ENCODE data around the gene SH3GLB2.
A peak's percentile ranks its signal among the peaks of the same experiment; 100 is the strongest.

The SH3GLB2 gene

DNA sequence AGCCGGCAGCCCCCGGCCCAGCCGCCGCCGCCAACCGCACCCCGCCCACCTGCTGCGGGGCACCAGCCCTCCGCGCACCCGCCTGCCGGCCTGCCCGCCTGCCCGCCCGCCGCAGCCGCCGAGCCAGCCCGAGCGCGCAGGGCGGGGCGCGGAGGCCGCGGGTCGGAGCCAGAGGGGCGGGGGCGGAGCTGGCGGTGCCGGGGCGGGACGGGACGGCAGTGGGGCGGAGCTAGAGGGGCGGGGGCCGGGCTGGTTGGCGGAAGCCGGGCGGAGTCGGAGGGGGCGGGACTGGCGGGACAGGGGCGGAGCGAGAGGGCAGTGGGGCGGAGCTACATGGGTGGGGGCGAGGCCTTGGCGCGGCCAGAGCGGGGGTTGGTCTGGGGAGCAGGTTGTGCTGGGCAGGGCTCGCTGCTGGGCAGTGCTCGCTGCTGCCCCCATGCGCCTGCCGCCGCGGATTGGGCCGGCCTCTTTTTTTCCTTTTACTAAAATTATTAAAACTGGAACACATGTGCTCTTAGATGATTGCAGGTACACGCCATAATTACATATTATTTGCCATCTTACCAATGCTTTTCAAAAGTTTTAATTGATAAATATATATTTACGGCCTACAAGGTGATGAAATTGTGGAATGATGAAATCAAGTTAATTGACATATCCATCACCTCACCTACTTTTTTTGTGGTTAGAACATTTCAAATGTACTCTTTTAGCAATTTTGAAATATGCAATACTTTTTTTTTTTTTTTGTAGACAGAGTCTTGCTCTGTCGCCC is at the start of gene SH3GLB2:
Gene SH3GLB2 (minus strand): TSS at position 140 of the 775 bp plus-strand sequence. CDS start 177 bp downstream, outside the sequence.
- DNase-seq = peak; percentile 93

DNA sequence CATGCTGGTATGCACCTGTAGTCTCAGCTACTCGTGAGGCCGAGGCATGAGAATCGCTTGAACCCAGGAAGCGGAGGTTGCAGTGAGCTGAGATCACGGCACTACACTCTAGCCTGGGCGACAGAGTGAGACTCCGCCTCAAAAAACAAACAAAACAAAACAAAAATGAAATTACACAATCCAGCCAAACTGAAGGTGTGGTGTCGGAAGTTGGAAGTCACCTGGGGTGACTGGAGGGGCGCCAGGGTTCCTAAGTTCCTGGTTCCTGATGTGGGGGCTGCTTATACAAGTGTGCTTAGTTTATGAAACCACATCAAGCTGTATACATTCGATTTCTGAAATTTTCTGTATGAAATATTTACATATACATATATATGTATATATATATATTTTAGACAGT is 49.1 kb upstream of the SH3GLB2 start:
- no peak for DNase-seq

DNA sequence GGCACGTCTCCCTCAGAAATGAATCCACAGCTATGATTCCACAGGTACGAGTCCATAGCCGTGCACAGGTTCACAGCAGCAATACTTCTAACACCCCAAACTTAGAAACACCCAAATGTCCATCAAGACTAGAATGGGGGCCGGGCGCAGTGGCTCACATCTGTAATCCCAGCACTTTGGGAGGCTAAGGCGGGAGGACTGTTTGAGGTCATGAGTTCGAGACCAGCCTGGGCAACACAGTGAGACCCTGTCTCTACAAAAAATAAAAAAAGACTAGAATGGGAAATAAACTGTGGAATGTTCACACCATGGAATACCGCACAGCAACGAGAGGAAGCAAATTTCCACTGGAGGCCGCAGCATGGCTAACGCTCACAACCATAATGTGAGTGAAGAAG is 48.5 kb upstream of the SH3GLB2 start:
- no peak for DNase-seq

DNA sequence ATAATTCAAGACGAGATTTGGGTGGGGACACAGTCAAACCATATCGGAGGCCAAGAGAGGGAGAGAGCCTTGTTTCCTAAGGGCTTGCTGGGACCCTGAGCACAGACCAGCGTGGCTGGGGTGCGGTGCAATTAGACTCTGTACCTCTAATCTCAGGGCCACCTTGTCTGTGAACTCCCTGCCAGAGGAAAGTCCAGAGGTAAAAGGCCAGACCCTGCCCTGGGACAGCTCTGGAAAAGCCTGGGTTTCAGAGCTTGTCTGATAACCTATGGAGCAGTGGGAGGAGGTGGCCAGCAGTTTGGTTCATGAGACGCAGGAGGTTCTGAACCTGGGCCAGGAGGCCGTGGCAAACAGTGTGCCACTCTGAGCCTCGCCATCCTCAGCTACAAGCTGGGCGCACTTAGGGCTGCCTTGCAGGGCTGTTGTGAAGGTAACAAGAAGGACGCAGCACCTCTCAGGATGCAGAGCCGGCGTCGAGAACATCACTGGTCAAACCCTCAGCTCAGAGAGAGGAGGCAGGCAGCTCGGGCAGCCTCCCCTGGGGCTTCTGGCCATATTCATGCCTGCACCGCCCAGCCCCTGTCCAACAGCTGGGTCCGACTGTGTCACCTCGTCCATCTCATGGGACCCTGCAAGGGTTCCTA is 48.0 kb upstream of the SH3GLB2 start:
- no peak for DNase-seq

DNA sequence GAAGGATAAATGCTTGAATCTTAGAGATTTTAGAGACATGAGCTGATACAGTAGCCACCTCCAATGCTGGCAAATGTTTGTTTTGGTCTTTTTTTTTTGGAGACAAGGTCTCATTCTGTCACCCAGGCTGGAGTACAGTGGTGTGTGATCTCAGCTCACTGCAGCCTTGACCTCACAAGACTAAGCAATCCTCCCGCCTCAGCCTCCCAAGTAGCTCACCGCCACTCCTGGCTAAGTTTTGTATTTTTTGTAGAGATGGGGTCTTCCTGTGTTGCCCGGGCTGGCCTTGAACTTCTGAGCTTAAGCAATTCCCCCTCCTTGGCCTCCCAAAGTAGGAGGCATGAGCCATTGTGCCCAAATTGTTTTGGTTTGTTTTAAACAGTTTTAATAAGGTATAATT is 46.0 kb upstream of the SH3GLB2 start:
- DNase-seq = no peak

DNA sequence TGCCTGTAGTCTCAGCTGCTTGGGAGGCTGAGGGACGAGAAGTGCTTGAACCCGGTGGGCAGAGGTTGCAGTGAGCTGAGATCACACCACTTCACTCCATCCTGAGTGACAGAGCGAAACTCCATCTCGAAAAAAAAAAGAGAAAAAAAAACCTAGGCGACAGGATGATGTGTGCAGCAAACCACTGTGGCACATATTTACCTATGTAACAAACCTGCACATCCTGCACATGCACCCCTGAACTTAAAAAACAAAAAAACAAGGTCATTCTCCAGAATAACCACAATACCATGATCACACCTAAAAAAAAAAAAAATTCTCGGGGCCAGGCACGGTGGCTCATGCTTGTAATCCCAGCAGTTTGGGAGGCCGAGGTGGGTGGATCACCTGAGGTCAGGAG is 45.3 kb upstream of the SH3GLB2 start:
- no peak for DNase-seq

DNA sequence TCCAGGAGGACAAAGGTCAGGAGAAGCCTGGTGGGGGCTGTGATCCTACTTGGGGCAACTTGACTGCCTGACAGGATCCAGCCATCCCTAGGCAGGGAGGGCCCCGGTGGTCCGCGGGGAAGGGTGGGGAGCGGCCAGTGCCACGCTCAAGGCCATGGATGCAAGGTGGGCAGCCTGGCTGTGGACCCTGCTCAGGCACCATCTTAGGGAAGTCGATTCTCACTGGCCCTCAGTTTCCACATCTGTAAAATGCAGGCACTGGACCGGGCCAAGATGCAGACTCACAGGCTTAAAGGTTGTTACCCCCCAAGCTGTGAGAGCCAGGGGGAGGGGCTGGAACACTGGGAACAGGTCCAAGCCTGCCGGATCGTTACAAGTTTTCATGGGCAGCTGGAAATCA is 44.0 kb upstream of the SH3GLB2 start:
- no peak for DNase-seq

DNA sequence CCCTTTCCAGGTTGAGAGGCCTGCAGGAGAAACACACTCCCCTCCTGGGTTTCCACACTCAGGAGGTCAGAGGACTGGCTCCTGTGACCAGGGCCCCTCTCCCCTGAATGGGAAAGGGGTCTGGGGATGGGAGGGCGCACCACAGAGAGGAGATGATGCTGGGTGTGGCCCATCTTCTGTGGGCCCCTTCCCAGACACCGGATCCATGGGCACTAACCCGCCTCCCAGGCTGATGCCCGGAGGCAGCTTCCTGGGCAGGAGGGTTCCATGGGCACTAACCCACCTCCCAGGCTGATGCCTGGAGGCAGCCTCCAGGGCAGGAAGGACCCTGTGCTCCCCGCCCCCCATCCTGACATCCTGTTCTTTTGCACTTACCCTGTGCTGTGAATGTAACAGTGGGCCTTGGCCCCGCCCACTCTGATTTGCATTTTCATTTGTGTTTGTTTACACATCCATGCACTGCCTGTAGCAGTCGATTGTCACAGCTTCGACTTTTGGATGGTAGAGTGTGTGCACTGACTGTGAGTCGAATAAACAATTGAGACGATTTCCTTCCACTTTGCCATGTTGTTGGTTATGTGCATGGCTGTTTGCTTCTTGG is 43.5 kb upstream of the SH3GLB2 start:
- DNase-seq = no peak

DNA sequence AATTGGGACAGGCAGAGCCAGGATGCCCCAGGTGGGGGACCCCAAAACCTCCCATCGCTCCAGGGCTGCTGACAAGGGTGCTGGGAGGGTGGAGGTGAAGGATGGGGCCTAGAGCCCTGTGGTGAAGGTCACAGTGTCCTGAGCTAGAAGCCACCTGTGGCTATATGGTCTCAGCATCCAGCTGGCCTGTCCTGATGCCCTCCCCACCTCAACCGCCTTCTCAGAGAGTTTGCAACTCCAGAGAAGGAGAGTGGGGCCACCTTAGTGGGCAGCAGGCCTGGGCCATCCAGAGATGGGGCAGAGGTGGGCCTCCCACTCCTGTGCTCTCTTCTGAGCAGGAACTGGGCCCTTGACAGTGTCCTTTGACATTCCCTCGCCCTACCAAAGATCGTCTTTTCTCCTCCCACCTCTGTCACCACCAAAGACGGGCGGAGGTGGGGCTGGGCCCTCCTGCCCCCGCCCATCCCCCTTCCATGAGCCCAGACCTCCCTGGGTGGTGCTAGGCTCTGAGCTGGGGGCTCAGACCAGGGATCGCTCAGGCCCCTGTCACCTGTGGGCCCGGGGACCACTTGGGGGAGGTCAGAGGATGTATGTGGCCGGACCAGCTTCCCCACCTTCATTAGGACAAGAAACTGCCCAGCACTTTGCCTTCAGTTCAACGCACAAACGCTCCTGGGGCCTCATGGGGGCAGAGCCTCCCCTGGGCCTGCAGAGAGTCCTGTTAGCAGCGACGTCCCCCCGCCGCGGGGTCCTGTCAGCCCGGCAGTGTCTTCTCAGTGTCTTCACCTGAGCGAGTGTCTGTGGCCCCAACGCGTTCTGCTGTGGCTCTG is 42.8 kb upstream of the SH3GLB2 start:
- no peak for DNase-seq

DNA sequence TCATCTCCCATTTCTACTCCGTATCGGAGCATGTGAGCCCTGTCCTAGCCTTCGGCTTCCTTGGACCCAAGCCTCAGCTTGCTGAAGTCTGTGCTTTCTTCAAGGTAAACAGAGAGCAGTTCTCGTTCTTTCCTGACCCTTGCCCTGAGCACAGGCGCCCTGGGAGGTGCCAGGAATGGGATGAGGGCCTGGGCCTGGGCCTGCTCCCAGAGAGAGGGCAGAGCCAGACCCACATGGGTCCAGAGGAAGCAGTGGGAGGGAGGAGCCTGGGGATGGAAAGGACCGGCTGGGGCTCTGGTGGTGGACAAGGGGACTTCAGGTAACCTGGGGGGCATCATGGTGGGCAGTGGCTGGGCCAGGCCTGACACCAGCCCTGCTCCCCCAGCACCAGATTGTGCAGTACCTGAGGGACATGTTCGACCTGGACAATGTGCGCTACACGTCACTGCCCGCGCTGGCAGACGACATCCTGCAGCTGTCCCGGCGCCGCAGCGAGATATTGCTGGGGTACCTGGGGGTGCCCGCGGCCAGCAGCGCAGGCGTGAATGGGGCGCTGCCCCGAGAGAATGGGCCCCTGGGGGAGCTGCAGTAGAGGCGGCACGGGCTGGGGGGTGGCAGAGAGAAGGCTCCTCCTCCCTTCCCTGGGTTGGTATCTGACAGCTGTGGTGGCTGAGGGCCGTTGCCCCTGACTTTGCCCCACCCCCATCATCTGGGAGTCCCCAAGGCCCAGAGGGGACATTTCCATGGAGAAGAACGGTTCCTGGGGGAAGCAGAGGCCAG is 41.9 kb upstream of the SH3GLB2 start:
- no peak for DNase-seq

DNA sequence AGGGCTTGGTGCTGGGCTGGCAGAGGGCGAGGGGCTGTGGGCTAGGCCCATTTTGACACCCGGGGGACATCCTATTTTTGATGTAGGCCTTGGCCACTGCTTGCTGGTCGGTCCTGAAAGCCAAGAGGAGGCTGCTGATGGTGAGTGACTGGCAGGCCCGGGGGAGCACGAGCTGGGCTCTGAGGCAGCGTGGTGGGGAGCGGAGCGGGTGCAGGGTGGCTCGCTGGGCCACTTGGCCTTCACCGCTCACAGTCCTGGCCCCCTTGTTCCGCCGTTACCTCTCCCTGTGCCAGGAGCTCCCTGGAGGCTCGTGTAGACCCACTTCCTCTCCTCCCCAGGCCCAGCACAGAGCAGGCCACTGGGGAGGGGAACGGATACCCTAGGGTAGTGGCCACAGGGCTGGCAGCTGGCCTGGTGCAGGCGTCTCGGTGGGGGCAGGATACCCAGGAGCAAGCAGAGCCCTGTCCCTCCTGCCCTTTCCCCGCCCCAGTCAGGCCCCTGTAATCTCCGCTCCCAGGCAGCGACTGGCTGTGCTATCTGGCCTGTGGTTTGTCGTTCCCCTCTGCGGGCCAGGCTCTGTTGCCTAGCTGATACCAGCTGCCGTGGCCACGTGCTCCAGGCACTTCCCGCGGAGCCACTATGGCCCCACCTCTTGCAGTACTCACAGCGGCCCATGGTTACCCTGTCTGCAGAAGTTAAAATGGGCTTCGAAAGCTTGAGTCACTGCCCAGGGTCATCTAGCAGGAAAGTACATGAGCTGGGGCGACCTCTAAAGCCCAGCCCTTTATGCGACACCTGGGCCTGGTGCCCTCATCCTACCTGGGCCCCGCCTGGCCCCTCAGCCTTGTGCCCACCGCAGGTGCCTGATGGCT is 41.1 kb upstream of the SH3GLB2 start:
- DNase-seq = peak; percentile 53

DNA sequence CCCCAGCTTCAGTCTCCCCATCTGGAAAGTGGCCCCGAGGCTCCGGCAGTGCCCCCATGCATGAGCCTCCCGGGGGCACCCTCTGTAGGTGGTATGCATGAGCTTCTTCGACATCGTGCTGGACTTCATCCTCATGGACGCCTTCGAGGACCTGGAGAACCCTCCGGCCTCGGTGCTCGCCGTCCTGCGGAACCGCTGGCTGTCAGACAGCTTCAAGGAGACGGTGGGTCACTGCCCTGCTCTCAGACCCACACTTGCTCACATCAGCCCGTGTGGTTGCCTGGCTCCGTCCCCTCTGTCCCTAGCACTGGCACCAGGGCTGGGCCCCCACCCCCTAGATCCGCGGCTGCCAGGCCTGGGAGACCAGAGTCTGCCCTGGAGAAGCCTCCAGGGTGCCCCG is 40.0 kb upstream of the SH3GLB2 start:
- DNase-seq = no peak

DNA sequence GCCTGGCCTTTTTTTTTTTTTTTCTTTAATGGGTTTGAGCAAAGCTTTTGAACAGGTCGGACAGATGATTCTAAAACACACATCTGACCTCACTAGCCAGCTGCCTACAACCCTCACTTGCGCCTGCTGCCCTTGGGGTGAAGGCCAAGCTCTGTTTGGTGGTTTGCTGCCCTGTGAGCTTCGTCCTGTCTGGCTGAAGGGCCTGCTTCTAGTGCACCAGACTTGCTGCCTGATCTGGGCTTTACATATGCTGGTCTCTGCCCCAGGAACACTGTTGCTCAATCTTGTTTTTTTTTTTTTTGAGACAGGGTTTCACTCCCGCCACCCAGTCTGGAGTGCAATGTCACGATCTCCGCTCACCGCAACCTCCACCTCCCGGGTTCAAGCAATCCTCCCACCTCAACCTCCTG is 36.4 kb upstream of the SH3GLB2 start:
- DNase-seq = no peak

DNA sequence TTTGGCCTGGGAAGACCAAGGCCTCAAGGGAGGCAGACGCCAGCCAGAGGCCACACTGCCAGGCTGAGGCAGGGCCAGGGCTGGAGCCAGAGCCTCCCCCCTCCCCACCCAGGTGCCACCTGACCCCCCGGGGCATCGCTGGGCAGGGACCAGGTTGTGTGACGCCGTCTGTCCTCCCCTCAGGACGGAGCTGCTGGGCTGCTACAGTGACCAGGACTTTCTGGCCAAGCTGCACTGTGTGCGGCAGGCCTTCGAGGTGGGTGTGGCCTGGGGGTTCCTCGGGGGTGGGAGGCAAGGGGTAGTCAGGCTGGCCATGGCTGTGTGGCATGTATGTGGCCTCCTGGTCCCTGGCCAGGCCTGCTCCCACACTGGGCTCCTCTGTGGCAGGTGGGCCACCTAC is 34.9 kb upstream of the SH3GLB2 start:
- DNase-seq = no peak

DNA sequence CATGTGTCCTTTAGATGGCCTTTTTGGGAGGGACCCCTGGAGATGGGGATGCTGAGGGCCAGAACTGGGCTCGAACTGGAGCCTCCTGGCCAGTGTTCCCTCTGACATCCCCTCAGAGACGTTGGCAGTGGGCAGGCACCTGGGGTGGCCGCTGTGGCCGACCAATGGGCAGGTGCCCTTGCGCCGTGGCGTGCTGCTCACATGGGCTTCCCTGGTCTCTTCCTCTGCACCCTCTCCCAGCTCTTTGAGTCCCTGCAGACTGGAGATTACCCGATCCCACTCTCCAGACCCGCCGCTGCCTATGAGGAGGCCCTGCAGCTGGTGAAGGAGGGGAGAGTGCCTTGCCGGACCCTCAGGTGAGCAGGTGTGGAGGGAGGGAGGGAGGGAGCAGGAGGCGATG is 32.9 kb upstream of the SH3GLB2 start:
- no peak for DNase-seq

DNA sequence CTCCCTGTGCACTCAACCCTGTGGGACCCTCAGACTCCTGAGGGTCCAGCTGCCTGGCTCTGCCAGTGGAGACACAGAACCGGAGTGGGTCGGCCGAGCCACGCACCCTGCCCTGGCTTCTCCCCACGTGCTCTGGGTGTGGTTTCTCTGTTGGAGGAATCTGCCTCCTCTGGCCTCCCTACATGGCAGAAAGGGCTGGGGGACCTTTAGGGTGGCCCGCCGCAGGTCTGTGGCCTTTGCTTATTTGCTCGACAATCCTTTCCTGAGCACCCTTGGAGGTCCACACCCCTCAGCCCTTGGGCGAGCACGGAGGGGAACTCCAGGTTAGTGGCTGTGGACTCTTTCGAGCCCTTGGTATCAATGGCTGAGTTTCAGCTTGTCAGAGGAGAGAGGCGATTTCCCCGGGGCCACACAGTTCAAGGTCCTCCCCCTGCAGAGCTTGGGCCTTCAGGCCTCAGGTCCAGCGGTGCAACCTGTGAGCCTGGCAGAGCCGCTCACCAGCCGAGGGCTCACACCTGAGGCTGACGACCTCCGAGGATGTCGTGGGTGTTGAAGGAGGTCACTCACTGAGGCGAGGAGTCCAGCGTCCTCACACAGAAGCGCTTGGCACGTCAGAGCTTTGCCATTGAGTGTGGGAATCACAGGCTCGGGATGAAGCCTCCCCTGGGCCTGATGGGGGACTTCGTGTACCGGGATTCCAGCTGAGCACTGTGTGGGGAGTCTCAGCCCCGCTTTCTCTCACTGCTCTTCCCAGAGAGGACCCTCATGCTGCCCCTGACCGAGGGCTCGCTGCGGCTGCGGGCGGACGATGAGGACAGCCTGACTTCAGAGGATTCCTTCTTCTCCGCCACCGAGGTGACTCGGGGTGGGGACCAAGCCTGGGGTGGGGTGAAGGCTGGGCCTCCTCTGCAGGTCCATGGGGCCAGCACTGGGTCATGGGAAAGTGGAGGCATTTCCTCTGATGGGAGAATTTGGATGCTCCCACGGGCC is 32.0 kb upstream of the SH3GLB2 start:
- no peak for DNase-seq

DNA sequence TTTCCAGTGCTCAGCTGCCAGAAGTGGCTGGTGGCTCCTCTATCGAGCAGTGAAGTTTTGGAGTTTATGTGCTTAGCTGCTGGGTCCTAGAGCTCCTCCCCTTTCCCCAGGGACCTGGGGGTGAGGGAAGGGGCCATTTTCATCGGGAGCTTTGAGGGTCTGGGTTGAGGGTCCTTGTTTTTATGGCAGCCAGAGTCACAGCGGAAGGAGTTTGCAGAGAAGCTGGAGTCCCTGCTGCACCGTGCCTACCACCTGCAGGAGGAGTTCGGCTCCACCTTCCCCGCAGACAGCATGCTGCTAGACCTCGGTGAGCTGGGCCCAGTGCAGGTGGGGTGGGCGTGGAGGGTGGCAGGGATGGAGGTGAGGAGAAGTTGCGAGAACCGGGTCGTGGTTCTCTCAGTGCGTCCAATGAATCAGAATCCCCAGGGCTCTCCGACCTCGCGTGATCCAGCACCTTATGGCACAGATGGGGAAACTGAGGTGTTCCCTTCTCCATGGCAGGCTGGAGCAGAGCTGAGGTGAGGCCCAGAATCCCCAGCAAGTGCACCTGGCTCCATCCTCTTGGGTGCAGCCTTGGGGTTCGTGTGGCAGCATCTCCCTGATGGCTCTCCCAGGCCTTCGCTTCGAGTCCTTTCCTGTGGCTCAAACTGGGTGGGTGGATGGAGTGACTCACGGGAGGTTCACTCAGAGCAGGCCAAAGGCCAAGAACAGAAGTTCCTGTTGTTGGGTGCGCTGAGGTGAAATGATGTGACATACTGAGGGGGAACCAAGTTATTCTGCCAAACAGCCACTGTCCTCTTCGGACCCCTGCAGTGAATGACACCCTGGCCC is 31.0 kb upstream of the SH3GLB2 start:
- no peak for DNase-seq

DNA sequence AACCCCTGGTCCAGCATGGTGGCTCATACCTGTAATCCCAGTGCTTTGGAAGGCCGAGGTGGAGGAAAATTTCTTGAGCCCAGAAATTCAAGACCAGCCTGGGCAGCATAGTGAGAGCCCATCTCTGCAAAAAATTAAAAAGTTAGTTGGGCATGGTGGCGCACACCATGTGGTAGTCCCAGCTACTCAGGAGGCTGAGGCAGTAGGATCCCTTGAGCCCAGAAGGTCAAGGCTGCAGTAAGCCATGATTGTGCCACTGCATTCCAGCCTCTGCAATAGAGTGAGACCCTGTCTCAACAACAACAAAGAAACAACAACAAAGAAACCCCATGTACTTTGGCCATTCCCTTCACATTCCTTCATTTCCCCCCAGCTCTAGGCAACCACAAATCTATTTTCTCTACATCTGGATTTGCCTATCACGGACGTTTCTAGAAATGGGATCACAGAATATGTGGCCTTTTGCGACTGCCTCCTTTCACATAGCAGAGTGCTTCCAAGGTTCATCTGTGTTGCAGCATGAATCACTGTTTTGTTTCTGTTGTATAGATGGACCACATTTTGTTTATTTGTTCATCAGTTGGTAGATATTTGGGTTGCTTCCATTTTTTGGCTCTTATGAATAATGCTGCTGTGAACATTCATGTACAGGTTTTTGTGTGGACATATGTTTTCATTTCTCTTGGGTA is 26.2 kb upstream of the SH3GLB2 start:
- DNase-seq = no peak

DNA sequence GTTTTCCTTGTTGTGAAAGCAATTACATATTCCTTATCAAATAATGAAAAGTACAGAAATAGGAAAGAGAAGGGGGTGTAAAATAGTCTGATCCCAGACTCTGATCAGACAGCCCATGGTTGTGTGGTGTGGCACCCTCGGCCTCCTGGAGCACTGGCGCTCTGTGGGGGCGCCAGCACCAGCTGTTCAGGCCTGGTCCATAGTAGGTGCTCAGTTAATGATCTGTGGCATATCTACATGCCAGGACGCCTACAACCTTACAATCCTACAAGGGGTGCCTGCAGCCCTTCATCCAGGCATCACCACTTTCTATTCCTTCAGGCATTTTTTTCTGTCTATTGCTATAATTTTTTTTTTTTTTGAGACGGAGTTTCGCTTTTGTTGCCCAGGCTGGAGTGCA is 24.9 kb upstream of the SH3GLB2 start:
- DNase-seq = no peak

All from activated CD8-positive, alpha-beta memory T cell treated with anti-CD3 and anti-CD28 coated beads, Interleukin-2, amount 50 U/mL, for 4 hours (primary cell).